ENCODE results near the gene CEP43. TPM values are rescaled to one million over a fixed set of nuclear protein-coding genes. Genes with fewer than 3 reads are reported as not detected.

Gene CEP43
- total RNA-seq, 1 experiment from 2014 or later: 15.2 TPM

- no TSS peak for BruUV-seq (replicated peaks)
Observed at GRCh38 chr6:166957805-166958076, 41.5 kb upstream of the CEP43 start.

GRCh38 chr6:166958926-166959861, 40.0 kb upstream of the CEP43 start:
- no peak overlapping the region for H3K9ac ChIP-seq (ENCODE audit: low read length)
- no peak overlapping the region for H3K4me3 ChIP-seq (ENCODE audit: low read length)
- H3K27me3 ChIP-seq (ENCODE audit: low read length): no peaks in the 10 kb centered on the region
- H3K79me2 ChIP-seq (ENCODE audit: low read length): 0 out of 2 replicates have a peak, but pooled peaks cover 6% of the 10 kb centered on the region
- TF ChIP-seq, protein P1, sequence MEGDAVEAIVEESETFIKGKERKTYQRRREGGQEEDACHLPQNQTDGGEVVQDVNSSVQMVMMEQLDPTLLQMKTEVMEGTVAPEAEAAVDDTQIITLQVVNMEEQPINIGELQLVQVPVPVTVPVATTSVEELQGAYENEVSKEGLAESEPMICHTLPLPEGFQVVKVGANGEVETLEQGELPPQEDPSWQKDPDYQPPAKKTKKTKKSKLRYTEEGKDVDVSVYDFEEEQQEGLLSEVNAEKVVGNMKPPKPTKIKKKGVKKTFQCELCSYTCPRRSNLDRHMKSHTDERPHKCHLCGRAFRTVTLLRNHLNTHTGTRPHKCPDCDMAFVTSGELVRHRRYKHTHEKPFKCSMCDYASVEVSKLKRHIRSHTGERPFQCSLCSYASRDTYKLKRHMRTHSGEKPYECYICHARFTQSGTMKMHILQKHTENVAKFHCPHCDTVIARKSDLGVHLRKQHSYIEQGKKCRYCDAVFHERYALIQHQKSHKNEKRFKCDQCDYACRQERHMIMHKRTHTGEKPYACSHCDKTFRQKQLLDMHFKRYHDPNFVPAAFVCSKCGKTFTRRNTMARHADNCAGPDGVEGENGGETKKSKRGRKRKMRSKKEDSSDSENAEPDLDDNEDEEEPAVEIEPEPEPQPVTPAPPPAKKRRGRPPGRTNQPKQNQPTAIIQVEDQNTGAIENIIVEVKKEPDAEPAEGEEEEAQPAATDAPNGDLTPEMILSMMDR (conservative IDR thresholded peaks at IDR 0.05; ENCODE audit: low read depth, low read length): no peak
- TF ChIP-seq EZH2 (IDR thresholded peaks at IDR 0.05; ENCODE audit: low read length, unreplicated experiment) (no peak), EZH2phosphoT487 (IDR thresholded peaks at IDR 0.05; ENCODE audit: borderline replicate concordance, low read length) (no peak)
- ATAC-seq (no peak), DNase-seq (no peak)
- H3F3A ChIP-seq (ENCODE audit: low read length, unreplicated experiment): no peaks in the 10 kb centered on the region
- no TSS peak for BruUV-seq (replicated peaks)
- H3K9me3 ChIP-seq (ENCODE audit: low read length): no peaks in the 10 kb centered on the region
- H3K36me3 ChIP-seq (ENCODE audit: low read depth, low read length): no peaks in the 10 kb centered on the region
- POLR2A ChIA-PET (ENCODE audit: unreplicated experiment): no interaction called here
- H3K27ac ChIP-seq (ENCODE audit: low read length): no peak overlapping the region
- no peak overlapping the region for H2AFZ ChIP-seq (ENCODE audit: low read length)
- intact Hi-C loops (cut with micrococcal nuclease): loop anchor here (10.0 kb wide), 1 partner anchor 334 kb away; the partner anchor contains the start of gene RPS6KA2
- H3K9me2 ChIP-seq (replicated peaks; ENCODE audit: low read length): no peaks in the 10 kb centered on the region
- CTCF ChIA-PET: no interaction called here
- H3K4me2 ChIP-seq (ENCODE audit: low read length): no peak overlapping the region
- no peaks in the 10 kb centered on the region for H4K20me1 ChIP-seq (ENCODE audit: low read length)
- H3K4me1 ChIP-seq (ENCODE audit: insufficient read depth, low read length): peaks cover 7% of the 10 kb centered on the region

More at GRCh38 chr6:166957805-166958076, 41.5 kb upstream of the CEP43 start:
- Histone ChIP-seq H3K79me2 (ENCODE audit: low read length) (0 out of 2 replicates have a peak, but pooled peaks cover 6% of the 10 kb centered on the region), H3K27me3 (ENCODE audit: low read length) (no peaks in the 10 kb centered on the region), H3K9me3 (ENCODE audit: low read length) (no peaks in the 10 kb centered on the region), H3K4me1 (ENCODE audit: insufficient read depth, low read length) (peaks cover 7% of the 10 kb centered on the region), H3K4me3 (ENCODE audit: low read length) (no peak overlapping the region), H4K20me1 (ENCODE audit: low read length) (no peaks in the 10 kb centered on the region), H3K9ac (ENCODE audit: low read length) (no peak overlapping the region), H3K4me2 (ENCODE audit: low read length) (no peak overlapping the region), H3K27ac (ENCODE audit: low read length) (no peak overlapping the region), H3K36me3 (ENCODE audit: low read depth, low read length) (no peaks in the 10 kb centered on the region), H3K9me2 (replicated peaks; ENCODE audit: low read length) (no peaks in the 10 kb centered on the region), H2AFZ (ENCODE audit: low read length) (no peak overlapping the region), H3F3A (ENCODE audit: low read length, unreplicated experiment) (no peaks in the 10 kb centered on the region)
- CTCF ChIA-PET: no interaction called here
- POLR2A ChIA-PET (ENCODE audit: unreplicated experiment): no interaction called here
- DNase-seq (no peak), ATAC-seq (no peak)
- intact Hi-C loops (cut with micrococcal nuclease): loop anchor here (2.0 to 10.0 kb wide), 2 partner anchors 41 to 333 kb away; partner anchors contain the start of genes CEP43 and RPS6KA2
- TF ChIP-seq, protein P1 (conservative IDR thresholded peaks at IDR 0.05; ENCODE audit: low read depth, low read length): no peak
- TF ChIP-seq EZH2phosphoT487 (IDR thresholded peaks at IDR 0.05; ENCODE audit: borderline replicate concordance, low read length): no peak
- no peak for TF ChIP-seq EZH2 (IDR thresholded peaks at IDR 0.05; ENCODE audit: low read length, unreplicated experiment)

All from PC-3 (cell line).